Activated CD8-positive, alpha-beta T cell treated with anti-CD3 and anti-CD28 coated beads, Interleukin-2, amount 10 ng/mL, durations not matched to agents 7 days and 5 days (primary cell): ENCODE measurements around the gene SEC14L3. TPM values are rescaled to one million over a fixed set of nuclear protein-coding genes. Genes with fewer than 3 reads are reported as not detected.
A peak's percentile ranks its signal among the peaks of the same experiment; 100 is the strongest.
"Not testable (repeated sequence)": the region's sequence is repeated elsewhere in the genome, so short reads cannot be mapped to it uniquely, and the experiment has no call there.

ENCODE experiments used
- ATAC-seq: fragments of 150-1000 bp; cut with Tn5 transposase; one replicate; pipeline ENCODE4 v1.10.0; 2021; ENCODE audit warnings: moderate library complexity
- CTCF ChIA-PET: fragments of 350-600 bp; sonication (Branson Sonifier 250); formaldehyde crosslinking; loops from one replicate; lab custom pipeline; 2021; ENCODE audit warnings: antibody characterized with exemption; lab: Charles Lee
- POLR2A ChIA-PET: fragments of 350-600 bp; sonication (Branson Sonifier 250); formaldehyde crosslinking; loops from one replicate; lab custom pipeline; 2021; ENCODE audit warnings: antibody characterized with exemption; lab: Charles Lee
- DNase-seq: peaks from one replicate; pipeline ENCODE4 v3.0.0-alpha.2; 2020
- H3K27ac Mint-ChIP-seq: one replicate; pipeline ENCODE4 v1.8.0; 2021; ENCODE audit warnings: mild to moderate bottlenecking, mixed read lengths
- H3K27me3 Mint-ChIP-seq: one replicate; pipeline ENCODE4 v1.8.0; 2021; ENCODE audit warnings: low read depth, mixed read lengths
- H3K36me3 Mint-ChIP-seq: one replicate; pipeline ENCODE4 v1.8.0; 2021; ENCODE audit warnings: low read depth, mixed read lengths
- H3K4me1 Mint-ChIP-seq: one replicate; pipeline ENCODE4 v1.8.0; 2021; ENCODE audit warnings: low read depth, mixed read lengths
- H3K4me3 Mint-ChIP-seq: one replicate; pipeline ENCODE4 v1.8.0; 2021; ENCODE audit warnings: mild to moderate bottlenecking, mixed read lengths
- H3K9me3 Mint-ChIP-seq: one replicate; pipeline ENCODE4 v1.8.0; 2022; ENCODE audit warnings: mixed read lengths; ENCODE audit not compliant: insufficient read depth
- total RNA-seq, 2 experiments: library from RNA; stranded (reverse); gene quantifications; one replicate each; pipeline ENCODE4 v1.2.3, GENCODE V29; 2021

SEC14L3 gene
- total RNA-seq, 2 experiments from 2014 or later, result not detected

DNA sequence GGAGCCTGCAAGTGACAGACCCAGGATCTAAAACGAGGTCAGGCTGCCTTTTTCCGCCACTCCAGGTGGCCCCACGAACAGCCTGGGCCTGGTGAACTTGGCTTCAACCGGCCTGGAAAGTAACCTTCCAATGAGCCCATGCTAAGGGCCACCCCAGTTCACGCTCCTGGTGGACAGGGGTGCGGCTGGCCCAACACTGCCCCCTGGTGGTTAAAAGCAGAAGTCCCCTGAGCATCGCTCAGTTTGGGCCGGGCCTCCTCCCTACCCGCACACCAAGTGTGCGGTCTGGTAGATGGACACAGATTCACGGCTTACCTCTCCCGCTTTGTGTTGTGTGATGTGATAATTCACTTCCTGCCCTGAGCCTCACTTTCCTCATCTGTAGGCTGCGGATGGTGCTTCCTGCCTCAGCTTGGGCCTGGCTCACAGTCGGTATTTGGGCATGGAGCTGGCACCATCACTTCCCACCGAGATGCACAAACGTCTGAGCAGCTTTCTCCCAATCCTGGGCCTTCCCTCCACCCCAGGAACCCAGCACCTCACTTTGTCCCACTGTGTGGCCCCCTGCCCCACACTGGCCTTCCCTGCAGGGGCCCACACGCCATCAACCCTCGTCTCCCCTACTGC lies 13.7 kb upstream of the SEC14L3 start:
- peaks cover 7% of the 10 kb centered on the region for H3K4me1 Mint-ChIP-seq
- peak; percentile 99 for ATAC-seq
- peak; percentile 83 for DNase-seq
- H3K36me3 Mint-ChIP-seq, result no peaks in the 10 kb centered on the region
- H3K4me3 Mint-ChIP-seq, result no peak overlapping the region
- H3K27ac Mint-ChIP-seq, result no peak overlapping the region
- H3K9me3 Mint-ChIP-seq, result no peaks in the 10 kb centered on the region
- no peaks in the 10 kb centered on the region for H3K27me3 Mint-ChIP-seq
- POLR2A ChIA-PET, result no interaction called here
- CTCF ChIA-PET, result interaction anchor here (0.6 to 5.4 kb wide), 18 partner anchors 8 to 199 kb away, joined by 3 to 54 read pairs (median 4); partner anchors contain the start of genes RNF215, SEC14L2 and SEC14L3

- Mint-ChIP-seq H3K36me3 (no peaks in the 10 kb centered on the region), H3K27ac (no peak overlapping the region), H3K27me3 (no peaks in the 10 kb centered on the region), H3K4me1 (peaks cover 7% of the 10 kb centered on the region), H3K9me3 (no peaks in the 10 kb centered on the region), H3K4me3 (no peak overlapping the region)
- DNase-seq (no peak), ATAC-seq (no peak)
- POLR2A ChIA-PET, result no interaction called here
- CTCF ChIA-PET, result interaction anchor here (0.9 to 5.4 kb wide), 5 partner anchors 38 to 195 kb away, joined by 3 to 54 read pairs (median 6); partner anchors contain the start of genes CASTOR1 and RNF215
Measured at GRCh38 chr22:30483169-30483568, 11.4 kb upstream of the SEC14L3 start.

GRCh38 chr22:30481711-30482110 lies 9.9 kb upstream of the SEC14L3 start:
- Mint-ChIP-seq H3K27me3 (no peaks in the 10 kb centered on the region), H3K4me3 (no peak overlapping the region), H3K4me1 (peaks cover 7% of the 10 kb centered on the region), H3K9me3 (no peaks in the 10 kb centered on the region), H3K36me3 (no peaks in the 10 kb centered on the region), H3K27ac (no peak overlapping the region)
- DNase-seq (no peak), ATAC-seq (no peak)
- CTCF ChIA-PET, result no interaction called here
- POLR2A ChIA-PET, result no interaction called here

DNA sequence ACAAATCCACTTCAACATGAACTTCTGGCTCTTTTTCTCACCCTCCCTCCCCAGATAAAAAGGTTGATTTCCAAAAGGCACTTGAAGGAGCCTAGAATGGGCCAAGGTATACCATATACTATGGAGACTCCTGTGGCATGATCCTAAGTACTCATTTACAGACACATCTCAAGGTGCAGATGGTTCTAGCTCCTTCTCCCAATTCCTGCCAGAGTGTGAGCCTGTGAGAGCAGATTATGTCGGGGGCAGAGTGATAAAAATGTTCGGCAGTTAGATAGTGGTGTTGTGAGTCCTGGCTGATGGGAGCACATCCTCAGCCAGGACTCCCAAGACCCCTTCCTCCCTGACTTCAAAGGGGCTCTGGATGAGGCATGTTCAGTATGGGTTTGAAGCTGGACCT lies 8.2 kb upstream of the SEC14L3 start:
- peaks cover under 1% of the 10 kb centered on the region for H3K4me1 Mint-ChIP-seq
- no peak for ATAC-seq
- ChIA-PET CTCF (no interaction called here), POLR2A (no interaction called here)
- DNase-seq, result no peak
- H3K36me3 Mint-ChIP-seq, result no peaks in the 10 kb centered on the region
- no peak overlapping the region for H3K4me3 Mint-ChIP-seq
- no peaks in the 10 kb centered on the region for H3K9me3 Mint-ChIP-seq
- peaks cover 3% of the 10 kb centered on the region for H3K27me3 Mint-ChIP-seq
- H3K27ac Mint-ChIP-seq, result no peak overlapping the region

DNA sequence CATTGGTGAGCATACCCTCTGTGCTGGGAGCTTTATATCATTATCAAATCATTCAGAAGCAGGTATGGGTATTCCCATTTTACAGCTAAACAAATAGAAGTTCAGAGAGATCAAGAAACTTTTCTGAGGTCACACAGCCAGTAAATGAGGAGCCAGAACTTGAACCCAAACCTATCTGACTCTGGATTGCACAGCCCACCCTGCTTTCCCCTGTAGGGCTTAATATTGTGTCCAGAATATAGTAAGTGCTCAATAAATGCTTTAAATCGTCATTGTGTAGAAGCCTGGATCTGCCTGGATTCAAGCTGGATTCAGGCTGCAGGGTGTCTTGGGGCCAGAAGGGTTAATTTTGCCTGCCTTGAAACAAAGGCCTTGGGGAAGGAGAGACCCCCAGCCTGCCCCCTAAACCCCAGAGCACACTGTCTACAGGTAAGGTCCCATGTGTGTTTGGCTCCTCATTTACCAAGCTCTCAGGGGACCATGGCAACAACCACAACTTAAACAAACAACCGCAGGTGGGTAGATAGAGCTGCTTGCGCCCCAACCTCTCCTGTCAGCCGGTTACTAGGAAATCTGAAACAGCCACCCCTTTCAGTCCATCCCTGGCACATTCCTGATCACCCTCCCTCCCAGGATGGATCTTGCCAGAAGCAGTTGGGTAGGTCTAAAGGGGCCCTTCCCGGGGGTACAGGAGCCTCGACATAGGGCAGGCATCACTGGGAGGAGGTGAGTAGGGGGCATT lies 3.0 kb upstream of the SEC14L3 start:
- ChIA-PET POLR2A (no interaction called here), CTCF (interaction anchor here (1.9 to 2.0 kb wide), 2 partner anchors 9 to 29 kb away, joined by 4 read pairs; no protein-coding TSS in a partner anchor)
- peaks cover 8% of the 10 kb centered on the region for H3K27me3 Mint-ChIP-seq
- no peak overlapping the region for H3K4me3 Mint-ChIP-seq
- peak; percentile 81 for ATAC-seq
- no peaks in the 10 kb centered on the region for H3K36me3 Mint-ChIP-seq
- no peaks in the 10 kb centered on the region for H3K9me3 Mint-ChIP-seq
- DNase-seq, result peak; percentile 44
- H3K4me1 Mint-ChIP-seq, result peaks cover 20% of the 10 kb centered on the region
- H3K27ac Mint-ChIP-seq, result no peak overlapping the region

DNA sequence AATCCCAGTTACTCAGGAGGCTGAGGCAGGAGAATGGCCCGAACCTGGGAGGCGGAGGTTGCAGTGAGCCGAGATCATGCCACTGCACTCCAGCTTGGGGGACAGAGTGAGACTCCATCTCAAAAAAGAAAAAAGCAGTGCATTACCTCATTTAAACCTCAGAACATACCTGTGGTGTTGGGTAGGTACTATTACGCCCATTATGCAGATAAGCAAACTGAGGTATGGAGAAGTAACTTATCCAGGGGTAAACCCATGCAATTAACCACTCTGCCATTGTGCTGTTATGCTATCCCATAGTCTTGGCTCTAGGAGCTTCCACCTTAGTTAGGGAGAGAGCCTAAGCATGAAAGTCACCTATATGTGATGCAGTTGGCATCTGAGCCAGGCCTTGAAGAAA lies 2.3 kb upstream of the SEC14L3 start:
- H3K4me1 Mint-ChIP-seq, result peaks cover 21% of the 10 kb centered on the region
- no peak overlapping the region for H3K4me3 Mint-ChIP-seq
- H3K9me3 Mint-ChIP-seq, result no peaks in the 10 kb centered on the region
- DNase-seq, result no peak
- H3K27me3 Mint-ChIP-seq, result peaks cover 8% of the 10 kb centered on the region
- no peaks in the 10 kb centered on the region for H3K36me3 Mint-ChIP-seq
- H3K27ac Mint-ChIP-seq, result no peak overlapping the region
- ChIA-PET POLR2A (no interaction called here), CTCF (interaction anchor here (2.0 kb wide), 1 partner anchor 28 kb away, joined by 4 read pairs; no protein-coding TSS in a partner anchor)
- no peak for ATAC-seq

GRCh38 chr22:30472994-30473720 lies 1.3 kb upstream of the SEC14L3 start:
- no peaks in the 10 kb centered on the region for H3K9me3 Mint-ChIP-seq
- peaks cover 21% of the 10 kb centered on the region for H3K4me1 Mint-ChIP-seq

GRCh38 chr22:30470655-30471054 lies 1.2 kb downstream of the SEC14L3 start:
- CTCF ChIA-PET, result interaction anchor here (1.1 kb wide), 1 partner anchor 15 kb away, joined by 4 read pairs; no protein-coding TSS in a partner anchor
- H3K4me3 Mint-ChIP-seq, result no peak overlapping the region

More at GRCh38 chr22:30472994-30473720, 1.3 kb upstream of the SEC14L3 start:
- peak overlapping the region; percentile 55 for H3K27ac Mint-ChIP-seq
- peaks cover 8% of the 10 kb centered on the region for H3K27me3 Mint-ChIP-seq
- ATAC-seq, result no peak
- POLR2A ChIA-PET, result no interaction called here
- CTCF ChIA-PET, result interaction anchor here (2.0 kb wide), 1 partner anchor 27 kb away, joined by 4 read pairs; no protein-coding TSS in a partner anchor
- H3K4me3 Mint-ChIP-seq, result no peak overlapping the region
- H3K36me3 Mint-ChIP-seq, result no peaks in the 10 kb centered on the region
- DNase-seq, result no peak

GRCh38 chr22:30469165-30469564 lies 2.7 kb downstream of the SEC14L3 start:
- POLR2A ChIA-PET, result no interaction called here

More at GRCh38 chr22:30470655-30471054, 1.2 kb downstream of the SEC14L3 start:
- no peak for DNase-seq
- H3K27ac Mint-ChIP-seq, result peak overlapping the region; percentile 68
- H3K27me3 Mint-ChIP-seq, result peaks cover 15% of the 10 kb centered on the region
- no peaks in the 10 kb centered on the region for H3K36me3 Mint-ChIP-seq
- no peak for ATAC-seq
- POLR2A ChIA-PET, result no interaction called here
- peaks cover 21% of the 10 kb centered on the region for H3K4me1 Mint-ChIP-seq
- H3K9me3 Mint-ChIP-seq, result no peaks in the 10 kb centered on the region

DNA sequence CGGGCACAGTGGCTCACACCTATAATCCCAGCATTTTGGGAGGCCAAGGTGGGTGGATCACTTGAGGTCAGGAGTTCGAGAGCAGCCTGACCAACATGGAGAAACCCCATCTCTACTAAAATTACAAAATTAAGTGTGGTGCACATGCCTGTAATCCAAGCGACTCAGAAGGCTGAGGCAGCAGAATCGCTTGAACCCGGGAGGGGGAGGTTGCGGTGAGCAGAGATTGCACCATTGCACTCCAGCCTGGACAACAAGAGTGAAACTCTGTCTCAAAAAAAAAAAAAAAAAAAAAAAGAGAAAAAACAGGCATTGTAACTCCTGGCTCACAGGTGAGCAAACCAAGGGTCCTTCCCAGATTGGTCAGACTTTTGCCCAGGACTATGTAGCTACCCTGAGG lies 11.3 kb downstream of the SEC14L3 start:
- CTCF ChIA-PET, H3K4me1 Mint-ChIP-seq, POLR2A ChIA-PET, H3K9me3 Mint-ChIP-seq, ATAC-seq, DNase-seq, H3K27ac Mint-ChIP-seq, H3K4me3 Mint-ChIP-seq, H3K36me3 Mint-ChIP-seq: not testable (repeated sequence)
- peaks cover 13% of the 10 kb centered on the region for H3K27me3 Mint-ChIP-seq

More at GRCh38 chr22:30469165-30469564, 2.7 kb downstream of the SEC14L3 start:
- peaks cover 19% of the 10 kb centered on the region for H3K4me1 Mint-ChIP-seq
- CTCF ChIA-PET, result no interaction called here
- no peak for DNase-seq
- H3K4me3 Mint-ChIP-seq, result no peak overlapping the region
- H3K9me3 Mint-ChIP-seq, result no peaks in the 10 kb centered on the region
- H3K27ac Mint-ChIP-seq, result no peak overlapping the region
- H3K27me3 Mint-ChIP-seq, result peaks cover 24% of the 10 kb centered on the region
- H3K36me3 Mint-ChIP-seq, result no peaks in the 10 kb centered on the region
- no peak for ATAC-seq

GRCh38 chr22:30460147-30460546 lies 11.7 kb downstream of the SEC14L3 start:
- no peaks in the 10 kb centered on the region for H3K4me1 Mint-ChIP-seq
- CTCF ChIA-PET, result interaction anchor here (1.3 kb wide), 1 partner anchor 26 kb away, joined by 3 read pairs; no protein-coding TSS in a partner anchor
- POLR2A ChIA-PET, result no interaction called here
- no peaks in the 10 kb centered on the region for H3K36me3 Mint-ChIP-seq
- no peak for ATAC-seq
- H3K4me3 Mint-ChIP-seq, result no peak overlapping the region
- no peaks in the 10 kb centered on the region for H3K9me3 Mint-ChIP-seq
- H3K27ac Mint-ChIP-seq, result no peak overlapping the region
- DNase-seq, result no peak
- H3K27me3 Mint-ChIP-seq, result peaks cover 10% of the 10 kb centered on the region
